Fibroblast of skin of right quadriceps (primary cell): Measurements from ENCODE around the gene UGT1A1.

ENCODE experiments used
- DNase-seq: peaks from one replicate; pipeline ENCODE4 v3.0.0-alpha.2; 2013

UGT1A1 gene

GRCh38 chr2:233758849-233759248, 1.2 kb upstream of the UGT1A1 start:
- no peak for DNase-seq

- no peak for DNase-seq
Measured at GRCh38 chr2:233761040-233761769, 1.1 kb downstream of the UGT1A1 start.

DNA sequence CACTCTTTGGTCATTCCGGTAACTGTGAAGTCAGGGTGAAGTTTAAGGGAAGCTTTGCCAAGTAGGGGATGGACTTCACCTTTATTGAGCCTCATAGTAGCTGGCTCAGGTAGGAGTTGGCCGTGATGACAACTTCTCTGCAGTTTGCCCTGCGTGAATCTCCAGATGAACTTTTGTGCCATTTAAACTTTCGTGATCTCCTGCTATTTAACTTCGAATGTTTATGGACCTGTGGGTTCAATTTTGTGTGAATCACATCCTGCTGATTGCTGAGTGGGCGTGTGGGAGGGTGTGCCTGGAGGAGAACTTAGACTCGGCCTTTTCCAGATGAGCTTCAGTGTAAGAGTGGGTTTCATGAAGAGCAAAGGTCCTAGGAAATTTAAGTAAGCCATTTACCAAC, 4.2 kb downstream of the UGT1A1 start:
- peak; percentile 3 for DNase-seq

- no peak for DNase-seq
Measured at GRCh38 chr2:233764761-233765160, 4.7 kb downstream of the UGT1A1 start.

- no peak for DNase-seq
Measured at GRCh38 chr2:233766416-233766815, 6.3 kb downstream of the UGT1A1 start.

DNA sequence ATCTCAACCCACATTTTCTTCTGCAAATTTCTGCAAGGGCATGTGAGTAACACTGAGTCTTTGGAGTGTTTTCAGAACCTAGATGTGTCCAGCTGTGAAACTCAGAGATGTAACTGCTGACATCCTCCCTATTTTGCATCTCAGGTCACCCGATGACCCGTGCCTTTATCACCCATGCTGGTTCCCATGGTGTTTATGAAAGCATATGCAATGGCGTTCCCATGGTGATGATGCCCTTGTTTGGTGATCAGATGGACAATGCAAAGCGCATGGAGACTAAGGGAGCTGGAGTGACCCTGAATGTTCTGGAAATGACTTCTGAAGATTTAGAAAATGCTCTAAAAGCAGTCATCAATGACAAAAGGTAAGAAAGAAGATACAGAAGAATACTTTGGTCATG, 8.0 kb downstream of the UGT1A1 start:
- DNase-seq = no peak

- DNase-seq = no peak
Measured at GRCh38 chr2:233769260-233769659, 9.2 kb downstream of the UGT1A1 start.

GRCh38 chr2:233772153-233772552, 12.1 kb downstream of the UGT1A1 start:
- no peak for DNase-seq

DNA sequence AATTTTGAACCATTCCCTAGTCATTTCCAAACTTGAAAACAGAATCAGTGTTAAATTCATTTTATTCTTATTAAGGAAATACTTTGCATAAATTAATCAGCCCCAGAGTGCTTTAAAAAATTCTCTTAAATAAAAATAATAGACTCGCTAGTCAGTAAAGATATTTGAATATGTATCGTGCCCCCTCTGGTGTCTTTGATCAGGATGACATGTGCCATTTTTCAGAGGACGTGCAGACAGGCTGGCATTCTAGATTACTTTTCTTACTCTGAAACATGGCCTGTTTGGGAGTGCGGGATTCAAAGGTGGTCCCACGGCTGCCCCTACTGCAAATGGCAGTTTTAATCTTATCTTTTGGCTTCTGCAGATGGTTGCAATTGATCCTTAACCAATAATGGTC, 12.5 kb downstream of the UGT1A1 start:
- DNase-seq = no peak

GRCh38 chr2:233773854-233774253, 13.8 kb downstream of the UGT1A1 start:
- no peak for DNase-seq

DNA sequence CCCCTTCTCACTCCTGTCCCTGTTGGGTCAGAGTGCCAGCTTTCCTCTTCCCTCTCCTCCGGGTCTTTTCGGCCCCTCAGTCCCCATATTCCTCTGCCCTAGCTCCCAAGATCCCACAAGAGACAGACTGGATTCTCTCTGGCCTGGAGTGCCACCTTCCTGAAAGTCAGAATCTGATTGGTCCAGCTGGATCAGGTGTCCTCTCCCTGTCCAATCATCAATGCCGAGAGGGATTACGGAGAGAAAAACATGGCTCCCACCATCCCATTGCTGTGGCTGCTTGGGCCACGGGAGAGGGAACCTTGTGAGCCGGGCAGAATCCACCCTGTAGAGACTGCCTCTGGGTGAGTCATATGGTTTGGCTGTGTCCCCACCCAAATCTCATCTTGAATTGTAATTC, 15.3 kb downstream of the UGT1A1 start:
- no peak for DNase-seq

GRCh38 chr2:233778030-233778429, 18.0 kb downstream of the UGT1A1 start, which contains the start of gene MROH2A:
Gene MROH2A (plus strand): TSS chr2:233778330. CDS start chr2:233779359, 1,029 bp downstream.
- no peak for DNase-seq

GRCh38 chr2:233779722-233780121, 19.7 kb downstream of the UGT1A1 start:
- no peak for DNase-seq

DNA sequence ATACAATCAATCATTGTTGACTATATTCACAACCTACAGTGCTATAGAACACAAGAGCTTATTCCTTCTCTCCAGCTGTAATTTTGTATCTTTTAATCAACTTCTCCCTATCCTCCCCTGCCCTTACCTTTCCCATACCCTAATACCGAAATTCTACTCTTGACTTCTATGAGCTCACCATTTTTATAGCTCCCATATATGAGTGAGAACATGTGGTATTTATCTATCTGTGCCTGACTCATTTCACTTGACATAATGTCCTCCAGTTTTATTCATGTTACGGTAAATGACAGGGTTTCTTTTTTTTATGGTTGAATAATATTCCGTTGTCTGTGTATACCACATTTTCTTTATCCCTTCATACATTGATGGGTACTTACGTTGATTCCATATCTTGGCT, 20.7 kb downstream of the UGT1A1 start:
- DNase-seq = no peak

DNA sequence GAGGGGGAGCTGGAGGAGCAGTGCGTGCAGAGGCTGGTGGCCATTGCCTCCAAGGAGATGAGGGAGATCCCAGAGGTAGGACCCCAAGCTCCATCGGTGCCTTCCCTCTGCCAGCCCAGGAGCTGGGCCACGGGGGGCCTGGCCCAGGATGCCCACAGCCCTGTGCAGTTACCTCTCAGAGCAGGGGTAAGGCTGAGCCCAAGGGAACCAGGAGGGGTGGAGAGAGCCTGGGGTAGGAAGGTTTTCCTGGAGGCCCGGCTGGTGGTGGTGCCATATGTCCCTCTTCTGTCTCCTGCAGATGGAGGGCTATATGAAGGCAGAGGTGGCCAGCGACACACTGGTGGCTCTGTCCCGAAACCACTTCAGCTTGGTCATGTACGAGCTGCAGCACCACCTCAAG, 29.5 kb downstream of the UGT1A1 start:
- DNase-seq = no peak

- no peak for DNase-seq
Measured at GRCh38 chr2:233791151-233791882, 31.2 kb downstream of the UGT1A1 start.

DNA sequence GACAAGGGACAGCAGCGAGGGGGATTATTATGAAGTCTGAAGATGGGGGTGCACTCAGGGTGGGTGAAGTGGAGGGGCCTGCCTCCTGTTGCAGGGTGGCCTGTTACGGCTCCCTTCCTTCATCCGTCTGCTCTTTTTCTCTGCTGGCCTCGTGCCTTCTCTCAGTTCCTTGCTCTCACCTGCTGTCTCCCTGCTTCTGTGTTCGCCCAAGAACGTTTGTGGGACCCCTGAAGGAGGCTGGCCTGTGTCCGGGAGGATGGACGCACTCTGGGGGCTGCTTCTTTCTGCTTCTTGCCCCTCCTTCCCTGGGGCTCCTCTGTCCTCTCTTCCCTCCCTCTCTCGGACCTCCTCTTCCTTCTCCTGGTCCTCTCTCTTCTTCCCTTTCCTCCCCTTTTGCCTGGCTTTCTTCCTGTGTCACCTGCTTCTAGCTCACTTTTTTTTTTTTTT, 31.8 kb downstream of the UGT1A1 start:
- no peak for DNase-seq

GRCh38 chr2:233792720-233793119, 32.6 kb downstream of the UGT1A1 start:
- no peak for DNase-seq

GRCh38 chr2:233793465-233794127, 33.5 kb downstream of the UGT1A1 start:
- DNase-seq = no peak

DNA sequence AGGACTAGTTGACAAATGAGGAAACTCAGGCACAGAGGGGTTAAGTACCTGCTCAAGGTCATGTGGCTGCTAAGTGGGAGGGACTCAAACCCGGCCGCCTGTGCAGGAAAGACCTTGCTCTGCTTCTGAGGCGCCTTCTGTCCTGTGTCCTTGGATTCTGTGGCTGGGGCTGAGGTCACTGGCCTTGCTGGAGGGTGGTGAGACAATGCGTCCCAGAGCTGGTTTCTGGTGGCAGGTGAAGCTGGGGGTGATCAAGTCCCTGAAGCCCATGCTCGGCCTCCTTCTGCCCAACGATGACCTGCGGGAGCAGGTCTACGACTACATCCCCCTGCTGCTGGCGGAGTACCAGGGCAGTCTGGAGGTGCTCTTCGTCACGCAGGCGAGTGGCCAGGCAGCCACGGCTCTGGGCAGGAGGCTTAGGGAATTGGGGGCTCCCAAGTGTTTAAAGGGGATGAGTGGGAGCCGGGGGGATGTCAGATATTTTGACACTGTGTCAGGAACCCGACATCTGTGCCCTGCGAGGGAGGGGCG, 34.1 kb downstream of the UGT1A1 start:
- DNase-seq = no peak

GRCh38 chr2:233795735-233796171, 35.7 kb downstream of the UGT1A1 start:
- DNase-seq = no peak

- DNase-seq = no peak
Measured at GRCh38 chr2:233796254-233796653, 36.2 kb downstream of the UGT1A1 start.

DNA sequence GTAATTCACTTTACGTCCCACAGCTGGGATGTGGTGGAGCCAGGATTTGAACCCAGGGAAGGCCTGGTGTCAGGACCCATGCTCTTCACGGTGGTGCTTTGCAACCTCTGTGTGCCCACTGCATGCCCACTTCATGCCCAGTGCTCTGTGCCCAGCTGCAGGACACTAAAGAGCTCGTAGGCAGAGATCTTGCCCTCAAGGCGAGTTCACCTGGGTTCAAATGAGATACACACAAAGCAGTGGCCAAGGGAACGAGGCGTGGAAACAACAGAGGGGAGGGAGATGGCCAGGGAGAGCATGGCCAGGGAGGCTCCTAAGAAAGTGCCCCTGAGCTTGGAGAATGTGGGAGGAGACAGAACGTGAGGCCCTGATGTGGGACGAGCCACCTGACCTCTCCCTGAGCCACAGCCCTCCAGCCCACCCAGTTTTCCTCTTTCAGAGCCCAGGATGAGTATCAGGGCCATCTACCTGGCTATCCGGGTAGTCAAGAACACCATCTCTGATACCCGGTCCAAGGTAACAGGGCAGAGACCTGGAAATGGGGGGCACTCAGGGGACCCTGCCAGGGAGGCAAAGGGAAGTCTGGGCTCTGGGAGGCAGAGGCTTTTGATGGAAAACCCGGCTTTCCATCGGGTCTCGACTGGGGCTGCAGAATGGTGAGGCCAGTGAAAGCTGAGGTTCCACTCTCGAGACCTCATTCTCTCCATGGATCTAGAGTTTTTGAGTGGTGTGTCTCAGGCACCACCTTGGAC, 38.4 kb downstream of the UGT1A1 start:
- no peak for DNase-seq
